ENCODE results near the gene ERICH4. TPM values are rescaled to one million over a fixed set of nuclear protein-coding genes. Genes with fewer than 3 reads are reported as not detected.
"Not testable (repeated sequence)": the region's sequence is repeated elsewhere in the genome, so short reads cannot be mapped to it uniquely, and the experiment has no call there.

The ERICH4 gene
- total and polyA plus RNA-seq, 2 donors (not counting 3 experiments of a cell fraction or from before 2014, with no cell fraction given), result not detected

DNA sequence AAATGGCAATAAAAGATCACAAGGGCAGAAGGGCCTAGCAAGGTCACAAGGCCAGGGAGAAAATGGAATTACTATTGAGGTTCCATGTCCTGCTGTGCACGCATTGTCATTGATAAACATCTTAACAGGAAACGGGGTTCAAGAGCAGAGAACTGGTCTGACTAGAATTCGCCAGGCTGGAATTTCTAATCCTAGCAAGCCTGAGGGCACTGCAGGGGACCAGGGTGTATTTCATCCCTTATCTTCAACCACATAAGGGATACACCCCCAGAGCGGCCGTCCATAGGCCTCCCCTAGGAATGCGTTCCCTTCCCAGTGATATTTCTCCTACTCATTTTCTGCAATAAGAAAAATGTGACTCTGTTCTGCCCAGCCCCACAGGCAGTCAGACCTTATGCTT, 19.5 kb downstream of the ERICH4 start:
- TF ChIP-seq, protein P1, sequence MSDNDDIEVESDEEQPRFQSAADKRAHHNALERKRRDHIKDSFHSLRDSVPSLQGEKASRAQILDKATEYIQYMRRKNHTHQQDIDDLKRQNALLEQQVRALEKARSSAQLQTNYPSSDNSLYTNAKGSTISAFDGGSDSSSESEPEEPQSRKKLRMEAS (IDR thresholded peaks at IDR 0.05; ENCODE audit: insufficient read depth, insufficient read length), result no peak
- TF ChIP-seq FOS (IDR thresholded peaks at IDR 0.05; ENCODE audit: borderline replicate concordance, insufficient read depth, low read length), result no peak
- no peak for TF ChIP-seq MYC (IDR thresholded peaks at IDR 0.05; ENCODE audit: low read depth, low read length)
- TF ChIP-seq, protein P2, sequence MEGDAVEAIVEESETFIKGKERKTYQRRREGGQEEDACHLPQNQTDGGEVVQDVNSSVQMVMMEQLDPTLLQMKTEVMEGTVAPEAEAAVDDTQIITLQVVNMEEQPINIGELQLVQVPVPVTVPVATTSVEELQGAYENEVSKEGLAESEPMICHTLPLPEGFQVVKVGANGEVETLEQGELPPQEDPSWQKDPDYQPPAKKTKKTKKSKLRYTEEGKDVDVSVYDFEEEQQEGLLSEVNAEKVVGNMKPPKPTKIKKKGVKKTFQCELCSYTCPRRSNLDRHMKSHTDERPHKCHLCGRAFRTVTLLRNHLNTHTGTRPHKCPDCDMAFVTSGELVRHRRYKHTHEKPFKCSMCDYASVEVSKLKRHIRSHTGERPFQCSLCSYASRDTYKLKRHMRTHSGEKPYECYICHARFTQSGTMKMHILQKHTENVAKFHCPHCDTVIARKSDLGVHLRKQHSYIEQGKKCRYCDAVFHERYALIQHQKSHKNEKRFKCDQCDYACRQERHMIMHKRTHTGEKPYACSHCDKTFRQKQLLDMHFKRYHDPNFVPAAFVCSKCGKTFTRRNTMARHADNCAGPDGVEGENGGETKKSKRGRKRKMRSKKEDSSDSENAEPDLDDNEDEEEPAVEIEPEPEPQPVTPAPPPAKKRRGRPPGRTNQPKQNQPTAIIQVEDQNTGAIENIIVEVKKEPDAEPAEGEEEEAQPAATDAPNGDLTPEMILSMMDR (IDR thresholded peaks at IDR 0.05; ENCODE audit: extremely low read depth in 1 of 2, insufficient read depth in 1 of 2, low read depth in 1 of 2, low read length in 2 of 2), result no peak
- no peak for TF ChIP-seq EZH2 (IDR thresholded peaks at IDR 0.05; ENCODE audit: borderline replicate concordance, low read depth, low read length, severe bottlenecking)
- TF ChIP-seq GATA2 (IDR thresholded peaks at IDR 0.05; ENCODE audit: insufficient read depth, insufficient read length, low read depth, low read length), result no peak
- no peak for TF ChIP-seq JUN (IDR thresholded peaks at IDR 0.05; ENCODE audit: borderline replicate concordance, insufficient read depth, insufficient read length, low read depth)
- no peak for TF ChIP-seq POLR2A (IDR thresholded peaks at IDR 0.05; ENCODE audit: low read depth, low read length)
- TF ChIP-seq POLR2AphosphoS5 (IDR thresholded peaks at IDR 0.05; ENCODE audit: insufficient read depth, low read depth, low read length), result no peak
- no peaks in the 10 kb centered on the region for H3K9me3 ChIP-seq (replicated peaks; ENCODE audit: control insufficient read depth, insufficient read depth, low read length)
- BruUV-seq (replicated peaks), result no TSS peak
- H4K20me1 ChIP-seq (replicated peaks; ENCODE audit: control insufficient read depth, extremely low read depth, insufficient read depth, low read length), result no peaks in the 10 kb centered on the region
- POLR2A ChIA-PET, result no interaction called here
- intact Hi-C loops (cut with micrococcal nuclease) (no loop called here), dilution Hi-C loops (cut with MboI; ENCODE audit: extremely low pct_ligation_motif_present, low sequenced_read_pairs) (no loop called here)
- H3K4me2 ChIP-seq (ENCODE audit: insufficient read depth, low read length), result no peak overlapping the region
- no peak for FAIRE-seq
- no peaks in the 10 kb centered on the region for H3K36me3 ChIP-seq (ENCODE audit: control insufficient read depth in 2 of 2, extremely low read depth in 1 of 2, insufficient read depth in 2 of 2, low read length in 2 of 2)
- H3K4me1 ChIP-seq (ENCODE audit: control insufficient read depth, extremely low read depth, insufficient read depth, low read length), result peaks cover 10% of the 10 kb centered on the region
- no peak overlapping the region for H3K9ac ChIP-seq (replicated peaks; ENCODE audit: extremely low read depth, insufficient read depth, low read length)
- no peak for DNase-seq (ENCODE audit: low read depth, low spot score)
- peaks cover 11% of the 10 kb centered on the region for H3K79me2 ChIP-seq (ENCODE audit: control insufficient read depth, insufficient read depth, low read length)
- H3K27me3 ChIP-seq (ENCODE audit: control insufficient read depth in 2 of 2, insufficient read depth in 2 of 2, low read length in 2 of 2), result no peaks in the 10 kb centered on the region
- no peak overlapping the region for H3K4me3 ChIP-seq (replicated peaks in 1 of 3; ENCODE audit: insufficient read depth in 1 of 3, low read depth in 1 of 3, low read length in 3 of 3)
- H2AFZ ChIP-seq (ENCODE audit: low read depth, low read length), result no peak overlapping the region
- no peak overlapping the region for H3K27ac ChIP-seq (ENCODE audit: insufficient read depth, low read depth, low read length)
- no peaks in the 10 kb centered on the region for H3K9me1 ChIP-seq (replicated peaks; ENCODE audit: control insufficient read depth, extremely low read depth, insufficient read depth, low read length)
- CTCF ChIA-PET, result no interaction called here

DNA sequence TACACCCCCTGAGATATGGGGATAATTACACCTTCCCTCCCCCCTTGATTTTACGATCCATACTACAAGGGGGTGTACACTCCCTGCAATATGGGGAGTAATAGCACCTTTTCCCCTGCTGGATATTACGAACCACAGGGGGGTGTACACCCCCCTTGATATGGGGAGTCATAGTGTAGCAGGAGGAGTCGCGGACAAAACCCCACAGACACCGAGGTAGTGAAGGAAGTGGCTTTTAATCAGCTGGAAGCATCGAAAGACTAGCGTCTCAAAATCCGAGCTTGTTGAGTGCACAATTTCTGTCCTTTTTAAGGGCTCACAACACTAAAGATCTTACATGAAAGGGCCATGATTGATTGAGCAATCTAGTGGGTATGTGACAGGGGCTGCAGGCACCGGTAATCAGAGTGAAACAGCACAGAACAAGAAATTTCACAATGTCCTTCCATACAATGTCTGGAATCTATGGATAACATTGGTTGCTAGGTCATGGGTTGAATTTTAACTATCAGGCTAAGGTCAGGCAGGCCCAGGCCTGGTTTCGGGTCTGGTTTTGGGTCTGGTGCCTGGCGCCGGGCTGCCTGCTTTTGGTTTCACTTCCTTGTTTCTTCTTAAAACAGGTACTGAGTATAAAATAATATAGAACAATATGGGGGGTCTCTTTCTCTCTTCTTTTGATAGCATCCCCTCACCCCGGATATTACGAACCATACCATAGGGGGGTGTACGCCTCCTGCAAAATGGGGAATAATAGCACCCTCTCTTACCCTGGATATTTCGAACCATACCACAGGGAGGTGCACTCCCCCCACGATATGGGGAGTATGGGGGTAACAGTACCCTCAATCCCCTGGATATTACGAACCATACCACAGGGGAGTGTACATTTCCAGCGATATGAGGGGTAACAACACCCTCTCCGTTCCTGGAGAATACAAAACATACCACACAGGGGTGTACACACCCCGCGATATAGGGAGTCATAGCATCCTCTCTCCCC, 20.6 kb downstream of the ERICH4 start:
- H3K4me1 ChIP-seq (ENCODE audit: control insufficient read depth, extremely low read depth, insufficient read depth, low read length); H3K4me3 ChIP-seq (replicated peaks in 1 of 3; ENCODE audit: insufficient read depth in 1 of 3, low read depth in 1 of 3, low read length in 3 of 3); FAIRE-seq; H2AFZ ChIP-seq (ENCODE audit: low read depth, low read length); H4K20me1 ChIP-seq (replicated peaks; ENCODE audit: control insufficient read depth, extremely low read depth, insufficient read depth, low read length); H3K9ac ChIP-seq (replicated peaks; ENCODE audit: extremely low read depth, insufficient read depth, low read length); H3K27me3 ChIP-seq (ENCODE audit: control insufficient read depth in 2 of 2, insufficient read depth in 2 of 2, low read length in 2 of 2); DNase-seq (ENCODE audit: low read depth, low spot score); POLR2A ChIA-PET; BruUV-seq (replicated peaks); H3K9me3 ChIP-seq (replicated peaks; ENCODE audit: control insufficient read depth, insufficient read depth, low read length); H3K9me1 ChIP-seq (replicated peaks; ENCODE audit: control insufficient read depth, extremely low read depth, insufficient read depth, low read length); intact Hi-C loops (cut with micrococcal nuclease); H3K36me3 ChIP-seq (ENCODE audit: control insufficient read depth in 2 of 2, extremely low read depth in 1 of 2, insufficient read depth in 2 of 2, low read length in 2 of 2); dilution Hi-C loops (cut with MboI; ENCODE audit: extremely low pct_ligation_motif_present, low sequenced_read_pairs); CTCF ChIA-PET; H3K4me2 ChIP-seq (ENCODE audit: insufficient read depth, low read length); H3K27ac ChIP-seq (ENCODE audit: insufficient read depth, low read depth, low read length): not testable (repeated sequence)
- peaks cover 11% of the 10 kb centered on the region for H3K79me2 ChIP-seq (ENCODE audit: control insufficient read depth, insufficient read depth, low read length)
